GM10266 (cell line): ENCODE measurements around the gene NFIC.
"Not testable (repeated sequence)": the region's sequence is repeated elsewhere in the genome, so short reads cannot be mapped to it uniquely, and the experiment has no call there.

Experiments
- DNase-seq: peaks from one replicate; pipeline ENCODE4 v3.0.0; 2012; ENCODE audit errors: extremely low spot score
- TF ChIP-seq, protein P1 (sequence below): IDR thresholded peaks from 2 replicates; pipeline ENCODE4 v1.5.1; 2012; ENCODE audit warnings: mild to moderate bottlenecking, low read depth; ENCODE audit not compliant: control insufficient read depth, insufficient read depth; ENCODE audit errors: missing control alignments

The NFIC gene

GRCh38 chr19:3441986-3442329 lies 75.6 kb downstream of the NFIC start:
- TF ChIP-seq, protein P1, sequence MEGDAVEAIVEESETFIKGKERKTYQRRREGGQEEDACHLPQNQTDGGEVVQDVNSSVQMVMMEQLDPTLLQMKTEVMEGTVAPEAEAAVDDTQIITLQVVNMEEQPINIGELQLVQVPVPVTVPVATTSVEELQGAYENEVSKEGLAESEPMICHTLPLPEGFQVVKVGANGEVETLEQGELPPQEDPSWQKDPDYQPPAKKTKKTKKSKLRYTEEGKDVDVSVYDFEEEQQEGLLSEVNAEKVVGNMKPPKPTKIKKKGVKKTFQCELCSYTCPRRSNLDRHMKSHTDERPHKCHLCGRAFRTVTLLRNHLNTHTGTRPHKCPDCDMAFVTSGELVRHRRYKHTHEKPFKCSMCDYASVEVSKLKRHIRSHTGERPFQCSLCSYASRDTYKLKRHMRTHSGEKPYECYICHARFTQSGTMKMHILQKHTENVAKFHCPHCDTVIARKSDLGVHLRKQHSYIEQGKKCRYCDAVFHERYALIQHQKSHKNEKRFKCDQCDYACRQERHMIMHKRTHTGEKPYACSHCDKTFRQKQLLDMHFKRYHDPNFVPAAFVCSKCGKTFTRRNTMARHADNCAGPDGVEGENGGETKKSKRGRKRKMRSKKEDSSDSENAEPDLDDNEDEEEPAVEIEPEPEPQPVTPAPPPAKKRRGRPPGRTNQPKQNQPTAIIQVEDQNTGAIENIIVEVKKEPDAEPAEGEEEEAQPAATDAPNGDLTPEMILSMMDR = no peak
- no peak for DNase-seq

- no peak for DNase-seq
- TF ChIP-seq, protein P1 = no peak
Measured at GRCh38 chr19:3442487-3443071, 76.2 kb downstream of the NFIC start.

- no peak for DNase-seq
- TF ChIP-seq, protein P1 = no peak
Measured at GRCh38 chr19:3443840-3444694, 77.7 kb downstream of the NFIC start.

GRCh38 chr19:3444695-3445234 lies 78.4 kb downstream of the NFIC start:
- no peak for DNase-seq
- TF ChIP-seq, protein P1 = no peak

DNA sequence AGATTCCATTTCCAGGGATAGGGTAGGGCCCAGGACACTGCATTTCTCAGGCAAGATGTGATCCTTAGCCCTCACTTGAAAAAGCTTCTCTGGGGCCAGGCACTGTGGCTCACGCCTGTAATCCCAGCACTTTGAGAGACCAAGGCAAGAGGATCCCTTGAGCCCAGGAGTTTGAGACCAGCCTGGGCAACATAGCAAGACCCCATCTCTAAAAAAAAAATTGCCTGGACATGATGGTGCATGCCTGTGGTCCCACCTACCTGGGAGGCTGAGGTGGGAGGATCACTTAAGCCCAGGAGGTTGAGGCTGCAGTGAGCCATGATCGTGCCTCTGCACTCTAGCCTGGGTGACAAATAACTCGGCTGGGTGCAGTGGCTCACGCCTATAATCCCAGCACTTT lies 80.3 kb downstream of the NFIC start:
- not testable (repeated sequence) for DNase-seq

DNA sequence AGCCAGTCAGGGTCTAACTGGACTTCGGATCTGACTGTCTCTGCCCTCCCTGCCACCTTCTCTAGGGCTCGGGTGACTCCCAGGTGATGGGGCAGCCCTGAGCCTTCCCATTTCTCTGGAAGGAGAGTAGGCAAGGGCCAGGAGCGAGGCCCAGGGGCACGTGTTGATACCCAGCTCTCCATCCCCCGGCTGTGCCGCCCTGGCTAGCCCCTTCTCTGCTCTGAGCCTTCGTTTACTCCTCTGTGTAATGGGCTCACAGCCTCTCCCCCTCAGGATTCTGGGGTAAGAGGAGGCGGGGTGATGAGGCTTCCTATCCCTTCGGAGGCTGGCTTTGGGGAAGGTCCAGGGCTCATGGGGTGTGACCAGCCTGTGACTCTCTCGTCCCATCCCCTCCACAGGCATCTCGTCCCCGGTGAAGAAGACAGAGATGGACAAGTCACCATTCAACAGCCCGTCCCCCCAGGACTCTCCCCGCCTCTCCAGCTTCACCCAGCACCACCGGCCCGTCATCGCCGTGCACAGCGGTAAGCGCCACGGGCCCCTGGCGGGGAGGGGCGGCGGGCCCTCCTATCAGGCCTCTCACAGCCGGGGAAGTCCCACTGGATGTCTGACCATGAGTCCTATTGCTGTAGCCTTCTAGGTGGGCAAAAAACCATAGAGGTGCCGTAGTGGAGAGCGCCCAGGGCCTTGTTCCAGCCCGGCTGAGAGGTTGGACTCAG lies 82.4 kb downstream of the NFIC start:
- TF ChIP-seq, protein P1 = no peak
- DNase-seq = no peak

DNA sequence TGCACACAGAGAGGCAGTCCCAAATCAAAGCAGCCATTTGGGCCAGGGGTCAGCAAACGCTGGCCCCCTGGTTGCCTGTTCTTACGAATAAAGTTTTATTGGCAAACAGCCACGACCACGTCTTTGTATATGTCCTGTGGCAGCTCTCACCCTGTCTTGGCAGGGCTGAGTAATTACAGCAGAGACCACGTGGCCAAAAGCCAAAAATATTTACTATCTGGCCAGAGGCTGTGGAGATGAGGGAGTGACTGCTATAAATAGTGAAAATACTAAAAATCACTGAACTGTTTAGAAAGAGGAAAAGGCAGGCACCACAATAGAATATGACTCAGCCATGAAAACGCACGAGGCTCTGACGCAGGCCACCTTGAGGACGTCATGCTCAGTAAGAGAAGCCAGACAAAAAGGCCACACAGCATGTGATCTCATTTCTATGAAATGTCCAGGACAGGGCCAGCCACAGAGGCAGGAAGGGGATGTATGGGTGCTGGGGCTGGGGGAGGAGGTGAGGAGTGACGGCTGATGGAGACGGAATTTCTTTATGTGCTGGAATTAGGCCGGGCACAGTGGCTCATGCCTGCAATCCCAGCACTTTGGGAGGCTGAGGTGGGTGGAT lies 84.5 kb downstream of the NFIC start:
- peak; percentile 68 for DNase-seq
- TF ChIP-seq, protein P1 = no peak
